GM18868 (cell line): ENCODE measurements around the gene ZSWIM3.

Experiments
- ATAC-seq: cut with Tn5 transposase; IDR thresholded peaks from one replicate; pipeline ENCODE4 v1.9.1; 2021; ENCODE audit warnings: mild to moderate bottlenecking, moderate library complexity; ENCODE audit not compliant: unreplicated experiment

ZSWIM3 gene

GRCh38 chr20:45927071-45927878 is 69.9 kb downstream of the ZSWIM3 start:
- no peak for ATAC-seq
